ENCODE results near the gene COL15A1.

COL15A1 gene

GRCh38 chr9:99051851-99052250, 108.1 kb downstream of the COL15A1 start:
- Histone ChIP-seq H2AFZ (ENCODE audit: low read length) (no peak overlapping the region), H3K4me2 (ENCODE audit: low read depth, low read length) (no peak overlapping the region), H3K9ac (ENCODE audit: low read length) (no peak overlapping the region), H3K9me3 (replicated peaks; ENCODE audit: insufficient read depth, low read length) (no peaks in the 10 kb centered on the region), H3K27me3 (replicated peaks; ENCODE audit: insufficient read depth, low read length) (no peaks in the 10 kb centered on the region), H4K20me1 (ENCODE audit: insufficient read depth, low read length) (no peaks in the 10 kb centered on the region), H3K4me3 (ENCODE audit: low read length) (no peak overlapping the region), H3K27ac (ENCODE audit: low read length) (no peak overlapping the region), H3K9me2 (replicated peaks; ENCODE audit: insufficient read depth, low read length) (no peaks in the 10 kb centered on the region), H3K4me1 (ENCODE audit: low read length) (peaks cover 23% of the 10 kb centered on the region), H3K36me3 (replicated peaks; ENCODE audit: insufficient read depth, low read length) (no peaks in the 10 kb centered on the region), H3K79me2 (ENCODE audit: low read length) (no peaks in the 10 kb centered on the region), H3F3A (ENCODE audit: insufficient read depth, low read length) (no peaks in the 10 kb centered on the region)
- TF ChIP-seq EZH2 (optimal IDR thresholded peaks at IDR 0.05; ENCODE audit: low read depth, low read length) (no peak), EZH2phosphoT487 (IDR thresholded peaks at IDR 0.05; ENCODE audit: low read length) (no peak), CTCF (IDR thresholded peaks at IDR 0.05; ENCODE audit: low read length) (no peak)
- DNase-seq = no peak

GRCh38 chr9:99052815-99053715, 109.4 kb downstream of the COL15A1 start:
- peak overlapping the region; percentile 17; the same call in 1 of the 2 replicates for H3K4me2 ChIP-seq (ENCODE audit: low read depth, low read length)
- H3K4me3 ChIP-seq (ENCODE audit: low read length) = no peak overlapping the region
- no peaks in the 10 kb centered on the region for H3K9me3 ChIP-seq (replicated peaks; ENCODE audit: insufficient read depth, low read length)
- H3K9ac ChIP-seq (ENCODE audit: low read length) = no peak overlapping the region
- H3K27ac ChIP-seq (ENCODE audit: low read length) = peak overlapping the region; percentile 3; the same call in 1 of the 2 replicates
- H3K4me1 ChIP-seq (ENCODE audit: low read length) = peaks cover 34% of the 10 kb centered on the region
- no peaks in the 10 kb centered on the region for H4K20me1 ChIP-seq (ENCODE audit: insufficient read depth, low read length)
- no peaks in the 10 kb centered on the region for H3K27me3 ChIP-seq (replicated peaks; ENCODE audit: insufficient read depth, low read length)
- H3K36me3 ChIP-seq (replicated peaks; ENCODE audit: insufficient read depth, low read length) = no peaks in the 10 kb centered on the region
- DNase-seq = peak; percentile 70
- no peaks in the 10 kb centered on the region for H3K79me2 ChIP-seq (ENCODE audit: low read length)
- TF ChIP-seq EZH2phosphoT487 (IDR thresholded peaks at IDR 0.05; ENCODE audit: low read length) (no peak), CTCF (IDR thresholded peaks at IDR 0.05; ENCODE audit: low read length) (no peak), EZH2 (optimal IDR thresholded peaks at IDR 0.05; ENCODE audit: low read depth, low read length) (no peak)
- no peaks in the 10 kb centered on the region for H3K9me2 ChIP-seq (replicated peaks; ENCODE audit: insufficient read depth, low read length)
- H2AFZ ChIP-seq (ENCODE audit: low read length) = no peak overlapping the region
- H3F3A ChIP-seq (ENCODE audit: insufficient read depth, low read length) = peaks cover 6% of the 10 kb centered on the region; the same call in 1 of the 2 replicates

GRCh38 chr9:99054581-99054980, 110.9 kb downstream of the COL15A1 start:
- H3K27ac ChIP-seq (ENCODE audit: low read length) = no peak overlapping the region
- no peaks in the 10 kb centered on the region for H3K9me2 ChIP-seq (replicated peaks; ENCODE audit: insufficient read depth, low read length)
- H3K4me1 ChIP-seq (ENCODE audit: low read length) = peaks cover 49% of the 10 kb centered on the region
- no peak overlapping the region for H3K9ac ChIP-seq (ENCODE audit: low read length)
- H3K36me3 ChIP-seq (replicated peaks; ENCODE audit: insufficient read depth, low read length) = no peaks in the 10 kb centered on the region
- H3K4me3 ChIP-seq (ENCODE audit: low read length) = no peak overlapping the region
- no peak overlapping the region for H2AFZ ChIP-seq (ENCODE audit: low read length)
- no peaks in the 10 kb centered on the region for H3K27me3 ChIP-seq (replicated peaks; ENCODE audit: insufficient read depth, low read length)
- no peaks in the 10 kb centered on the region for H3K79me2 ChIP-seq (ENCODE audit: low read length)
- peaks cover 8% of the 10 kb centered on the region; the same call in 1 of the 2 replicates for H3F3A ChIP-seq (ENCODE audit: insufficient read depth, low read length)
- H3K4me2 ChIP-seq (ENCODE audit: low read depth, low read length) = no peak overlapping the region
- DNase-seq = no peak
- TF ChIP-seq CTCF (IDR thresholded peaks at IDR 0.05; ENCODE audit: low read length) = no peak
- no peak for TF ChIP-seq EZH2 (optimal IDR thresholded peaks at IDR 0.05; ENCODE audit: low read depth, low read length)
- TF ChIP-seq EZH2phosphoT487 (IDR thresholded peaks at IDR 0.05; ENCODE audit: low read length) = no peak
- no peaks in the 10 kb centered on the region for H3K9me3 ChIP-seq (replicated peaks; ENCODE audit: insufficient read depth, low read length)
- no peaks in the 10 kb centered on the region for H4K20me1 ChIP-seq (ENCODE audit: insufficient read depth, low read length)
